Endodermal cell (in vitro differentiated cells): ENCODE results near the gene PLCB1. TPM values are rescaled to one million over a fixed set of nuclear protein-coding genes. Genes with fewer than 3 reads are reported as not detected.

ENCODE experiments used
- DNase-seq: peaks from one replicate; pipeline ENCODE4 v3.0.0-alpha.2; 2017
- H3K27ac ChIP-seq: 2 replicates; pipeline ENCODE4 v1.5.1; 2013; ENCODE audit warnings: mild to moderate bottlenecking, low read depth, low read length, moderate library complexity
- H3K27me3 ChIP-seq: 2 replicates; pipeline ENCODE4 v1.6.1; 2013; ENCODE audit warnings: mild to moderate bottlenecking, low read length, moderate library complexity; ENCODE audit not compliant: insufficient read depth, control insufficient read depth, poor library complexity, severe bottlenecking
- H3K36me3 ChIP-seq: 2 replicates; pipeline ENCODE4 v1.7.0; 2013; ENCODE audit warnings: mild to moderate bottlenecking, low read length, moderate library complexity; ENCODE audit not compliant: control insufficient read depth, insufficient read depth
- H3K4me1 ChIP-seq: one replicate; pipeline ENCODE4 v1.7.0; 2013; ENCODE audit warnings: low read length; ENCODE audit not compliant: control insufficient read depth, insufficient read depth
- H3K4me3 ChIP-seq: 2 replicates; pipeline ENCODE4 v1.5.1; 2013; ENCODE audit warnings: mild to moderate bottlenecking, low read length, moderate library complexity
- H3K9ac ChIP-seq: 2 replicates; pipeline ENCODE4 v1.6.1; 2013; ENCODE audit warnings: mild to moderate bottlenecking, low read length, moderate library complexity; ENCODE audit not compliant: poor library complexity, severe bottlenecking; ENCODE audit errors: extremely low read depth
- H3K9me3 ChIP-seq: 2 replicates; pipeline ENCODE4 v1.6.1; 2013; ENCODE audit warnings: mild to moderate bottlenecking, low read length, moderate library complexity; ENCODE audit not compliant: control insufficient read depth
- H3K27ac Mint-ChIP-seq: 2 replicates; pipeline ENCODE4 v1.8.0; 2020; ENCODE audit warnings: mixed read lengths
- H3K27me3 Mint-ChIP-seq: 2 replicates; pipeline ENCODE4 v1.8.0; 2021; ENCODE audit warnings: mild to moderate bottlenecking, mixed read lengths; ENCODE audit not compliant: insufficient read depth
- H3K36me3 Mint-ChIP-seq: 2 replicates; pipeline ENCODE4 v1.8.0; 2020; ENCODE audit warnings: low read depth, mixed read lengths
- H3K4me1 Mint-ChIP-seq: 2 replicates; pipeline ENCODE4 v1.8.0; 2020; ENCODE audit warnings: mixed read lengths
- H3K4me3 Mint-ChIP-seq: 2 replicates; pipeline ENCODE4 v1.8.0; 2020; ENCODE audit warnings: mild to moderate bottlenecking, moderate library complexity, mixed read lengths
- H3K9me3 Mint-ChIP-seq: 2 replicates; pipeline ENCODE4 v1.8.0; 2020; ENCODE audit warnings: mild to moderate bottlenecking, mixed read lengths
- WGBS, 2 experiments: methylation state at CpG; one replicate each; pipeline versions ENCODE4 v1.1.5 to v1.1.7; 2013; ENCODE audit warnings: missing lambda C conversion rate in 2 of 2, mixed read lengths in 1 of 2; ENCODE audit not compliant: insufficient coverage in 1 of 2, insufficient read length in 1 of 2; 5-methylcytosine and 5-hydroxymethylcytosine counted together
- total RNA-seq, 2 donors: library from RNA; stranded (reverse); fragmentation: NEBNext Ultra II Directional in 1 of 2; extraction: Animal tissue kit (Norgen Biotek cat#: 25700) in 1 of 2; gene quantifications; 2 replicates in 1 of 2; 3 replicates in 1 of 2; pipeline ENCODE4 v1.2.1, GENCODE V29; 2021
- TF ChIP-seq, protein P1 (sequence below): fragments of 200-600 bp; sonication (generic); conservative IDR thresholded peaks from 2 replicates; pipeline ENCODE4 v1.5.0; 2021; ENCODE audit warnings: antibody characterized with exemption, mild to moderate bottlenecking

PLCB1 gene
- total RNA-seq, 2 donors from 2014 or later: 15.3 to 16.5 TPM

- H3K9me3 ChIP-seq: no peaks in the 10 kb centered on the region
- peaks cover 5% of the 10 kb centered on the region for H3K4me1 ChIP-seq
- 86 to 87% methylated on average over 4 to 5 of the region's 5 CpGs for WGBS, 2 experiments
- no peaks in the 10 kb centered on the region for H3K27me3 ChIP-seq
- no peak for DNase-seq
- Mint-ChIP-seq H3K4me3 (no peak overlapping the region), H3K27me3 (no peaks in the 10 kb centered on the region), H3K27ac (no peak overlapping the region), H3K9me3 (peaks cover 11% of the 10 kb centered on the region), H3K4me1 (peaks cover 6% of the 10 kb centered on the region), H3K36me3 (no peaks in the 10 kb centered on the region)
- no peak overlapping the region for H3K9ac ChIP-seq
- no peak overlapping the region for H3K27ac ChIP-seq
- no peaks in the 10 kb centered on the region for H3K36me3 ChIP-seq
- TF ChIP-seq, protein P1, sequence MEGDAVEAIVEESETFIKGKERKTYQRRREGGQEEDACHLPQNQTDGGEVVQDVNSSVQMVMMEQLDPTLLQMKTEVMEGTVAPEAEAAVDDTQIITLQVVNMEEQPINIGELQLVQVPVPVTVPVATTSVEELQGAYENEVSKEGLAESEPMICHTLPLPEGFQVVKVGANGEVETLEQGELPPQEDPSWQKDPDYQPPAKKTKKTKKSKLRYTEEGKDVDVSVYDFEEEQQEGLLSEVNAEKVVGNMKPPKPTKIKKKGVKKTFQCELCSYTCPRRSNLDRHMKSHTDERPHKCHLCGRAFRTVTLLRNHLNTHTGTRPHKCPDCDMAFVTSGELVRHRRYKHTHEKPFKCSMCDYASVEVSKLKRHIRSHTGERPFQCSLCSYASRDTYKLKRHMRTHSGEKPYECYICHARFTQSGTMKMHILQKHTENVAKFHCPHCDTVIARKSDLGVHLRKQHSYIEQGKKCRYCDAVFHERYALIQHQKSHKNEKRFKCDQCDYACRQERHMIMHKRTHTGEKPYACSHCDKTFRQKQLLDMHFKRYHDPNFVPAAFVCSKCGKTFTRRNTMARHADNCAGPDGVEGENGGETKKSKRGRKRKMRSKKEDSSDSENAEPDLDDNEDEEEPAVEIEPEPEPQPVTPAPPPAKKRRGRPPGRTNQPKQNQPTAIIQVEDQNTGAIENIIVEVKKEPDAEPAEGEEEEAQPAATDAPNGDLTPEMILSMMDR: no peak
- H3K4me3 ChIP-seq: no peak overlapping the region
These were observed 15.8 kb upstream of the PLCB1 start for GRCh38 chr20:8116067-8116811.

GRCh38 chr20:8117636-8118035 lies 14.4 kb upstream of the PLCB1 start:
- WGBS, 2 experiments: 90 to 100% methylated on average over 1 to 3 of the region's 3 CpGs
- no peak overlapping the region for H3K27ac Mint-ChIP-seq
- H3K4me3 ChIP-seq: no peak overlapping the region
- H3K27me3 Mint-ChIP-seq: no peaks in the 10 kb centered on the region
- peaks cover 6% of the 10 kb centered on the region for H3K4me1 Mint-ChIP-seq
- no peaks in the 10 kb centered on the region for H3K9me3 ChIP-seq
- TF ChIP-seq, protein P1: no peak
- peaks cover 10% of the 10 kb centered on the region for H3K9me3 Mint-ChIP-seq
- no peak for DNase-seq
- no peaks in the 10 kb centered on the region for H3K36me3 Mint-ChIP-seq
- no peak overlapping the region for H3K9ac ChIP-seq
- H3K4me3 Mint-ChIP-seq: no peak overlapping the region
- H3K27me3 ChIP-seq: no peaks in the 10 kb centered on the region
- peaks cover 5% of the 10 kb centered on the region for H3K4me1 ChIP-seq
- H3K27ac ChIP-seq: no peak overlapping the region
- no peaks in the 10 kb centered on the region for H3K36me3 ChIP-seq

- no peak overlapping the region for H3K9ac ChIP-seq
- Mint-ChIP-seq H3K27ac (no peak overlapping the region), H3K36me3 (no peaks in the 10 kb centered on the region), H3K4me1 (peaks cover 6% of the 10 kb centered on the region), H3K27me3 (no peaks in the 10 kb centered on the region), H3K9me3 (peaks cover 6% of the 10 kb centered on the region), H3K4me3 (no peak overlapping the region)
- H3K36me3 ChIP-seq: no peaks in the 10 kb centered on the region
- TF ChIP-seq, protein P1: no peak
- 92 to 100% methylated on average over 1 of the region's 1 CpG for WGBS, 2 experiments
- H3K27me3 ChIP-seq: no peaks in the 10 kb centered on the region
- H3K27ac ChIP-seq: no peak overlapping the region
- H3K4me1 ChIP-seq: peaks cover 5% of the 10 kb centered on the region
- H3K9me3 ChIP-seq: no peaks in the 10 kb centered on the region
- no peak for DNase-seq
- H3K4me3 ChIP-seq: no peak overlapping the region
These were observed 14.0 kb upstream of the PLCB1 start for GRCh38 chr20:8118039-8118438.
